Activated B cell treated with CpG ODN at 0.5 μM for 24 hours (primary cell): Measurements from ENCODE around the gene SLBP. TPM values are rescaled to one million over a fixed set of nuclear protein-coding genes. Genes with fewer than 3 reads are reported as not detected.
"Not testable (repeated sequence)": the region's sequence is repeated elsewhere in the genome, so short reads cannot be mapped to it uniquely, and the experiment has no call there.

Experiments
- ATAC-seq: fragments of 200-7000 bp; cut with Tn5 transposase; one replicate; pipeline ENCODE4 v1.10.0; 2021; ENCODE audit warnings: low read depth, mild to moderate bottlenecking, moderate library complexity
- CTCF ChIA-PET: fragments of 350-600 bp; sonication (Branson Sonifier 250); formaldehyde crosslinking; loops from one replicate; lab custom pipeline; 2021; ENCODE audit warnings: antibody characterized with exemption; lab: Charles Lee
- POLR2A ChIA-PET: fragments of 350-600 bp; sonication (Branson Sonifier 250); formaldehyde crosslinking; loops from one replicate; lab custom pipeline; 2021; ENCODE audit warnings: antibody characterized with exemption; lab: Charles Lee
- DNase-seq: peaks from one replicate; pipeline ENCODE4 v3.0.0; 2022
- H3K27ac Mint-ChIP-seq: one replicate; pipeline ENCODE4 v1.8.0; 2020; ENCODE audit warnings: mixed read lengths
- H3K27me3 Mint-ChIP-seq: one replicate; pipeline ENCODE4 v1.8.0; 2021; ENCODE audit warnings: mixed read lengths
- H3K36me3 Mint-ChIP-seq: one replicate; pipeline ENCODE4 v1.8.0; 2021; ENCODE audit warnings: low read depth, mixed read lengths
- H3K4me1 Mint-ChIP-seq: one replicate; pipeline ENCODE4 v1.8.0; 2021; ENCODE audit warnings: mixed read lengths
- H3K4me3 Mint-ChIP-seq: one replicate; pipeline ENCODE4 v1.8.0; 2020; ENCODE audit warnings: mild to moderate bottlenecking, mixed read lengths
- H3K9me3 Mint-ChIP-seq: one replicate; pipeline ENCODE4 v1.8.0; 2020; ENCODE audit warnings: mixed read lengths
- CTCF ChIP-seq: fragments of 200-600 bp; IDR thresholded peaks from one replicate; pipeline ENCODE4 v1.8.0; 2022; ENCODE audit warnings: antibody characterized with exemption, mild to moderate bottlenecking
- intact Hi-C: fragments of 100-400 bp; cut with micrococcal nuclease; formaldehyde crosslinking; loops from one replicate; pipeline ENCODE4 v1.15.1; 2024
- total RNA-seq: library from RNA; stranded (reverse); gene quantifications from 2 replicates; pipeline ENCODE4 v1.2.3, GENCODE V29; 2022

The SLBP gene
- total RNA-seq, 1 donor from 2014 or later, result 34.0 TPM

- H3K9me3 Mint-ChIP-seq, result no peaks in the 10 kb centered on the region
- H3K4me1 Mint-ChIP-seq, result no peaks in the 10 kb centered on the region
- TF ChIP-seq CTCF, result no peak
- no peak overlapping the region for H3K27ac Mint-ChIP-seq
- intact Hi-C loops, result no loop called here
- DNase-seq, result no peak
- ChIA-PET POLR2A (no interaction called here), CTCF (no interaction called here)
- no peak overlapping the region for H3K4me3 Mint-ChIP-seq
- no peaks in the 10 kb centered on the region for H3K36me3 Mint-ChIP-seq
- H3K27me3 Mint-ChIP-seq, result no peaks in the 10 kb centered on the region
- no peak for ATAC-seq
Measured at GRCh38 chr4:1675136-1675801, 36.9 kb downstream of the SLBP start.

- no peaks in the 10 kb centered on the region for H3K9me3 Mint-ChIP-seq
- DNase-seq (no peak), ATAC-seq (no peak)
- intact Hi-C loops, result no loop called here
- H3K4me1 Mint-ChIP-seq, result no peaks in the 10 kb centered on the region
- no peak for TF ChIP-seq CTCF
- ChIA-PET CTCF (no interaction called here), POLR2A (no interaction called here)
- no peaks in the 10 kb centered on the region for H3K36me3 Mint-ChIP-seq
- H3K27ac Mint-ChIP-seq, result no peak overlapping the region
- no peak overlapping the region for H3K4me3 Mint-ChIP-seq
- H3K27me3 Mint-ChIP-seq, result no peaks in the 10 kb centered on the region
Measured at GRCh38 chr4:1674682-1675081, 37.4 kb downstream of the SLBP start.

GRCh38 chr4:1673671-1674070 is 38.4 kb downstream of the SLBP start:
- Mint-ChIP-seq H3K27ac (no peak overlapping the region), H3K4me1 (no peaks in the 10 kb centered on the region), H3K36me3 (no peaks in the 10 kb centered on the region), H3K27me3 (no peaks in the 10 kb centered on the region), H3K4me3 (no peak overlapping the region), H3K9me3 (no peaks in the 10 kb centered on the region)
- DNase-seq (no peak), ATAC-seq (no peak)
- no peak for TF ChIP-seq CTCF
- POLR2A ChIA-PET, result no interaction called here
- intact Hi-C loops, result no loop called here
- CTCF ChIA-PET, result no interaction called here

GRCh38 chr4:1671011-1671410 is 41.1 kb downstream of the SLBP start:
- DNase-seq, ATAC-seq, H3K27me3 Mint-ChIP-seq, CTCF ChIA-PET, H3K9me3 Mint-ChIP-seq, H3K27ac Mint-ChIP-seq, H3K4me3 Mint-ChIP-seq, H3K4me1 Mint-ChIP-seq, intact Hi-C loops, H3K36me3 Mint-ChIP-seq: not testable (repeated sequence)
- POLR2A ChIA-PET, result interaction anchor here (0.8 kb wide), 1 partner anchor 1162 kb away, joined by 3 read pairs; no protein-coding TSS in a partner anchor

- ChIA-PET POLR2A (interaction anchor here (0.8 kb wide), 1 partner anchor 1162 kb away, joined by 3 read pairs; no protein-coding TSS in a partner anchor), CTCF (no interaction called here)
- H3K36me3 Mint-ChIP-seq, result no peaks in the 10 kb centered on the region
- H3K9me3 Mint-ChIP-seq, result no peaks in the 10 kb centered on the region
- H3K4me3 Mint-ChIP-seq, result no peak overlapping the region
- DNase-seq, result no peak
- ATAC-seq, result no peak
- H3K27me3 Mint-ChIP-seq, result no peaks in the 10 kb centered on the region
- intact Hi-C loops, result no loop called here
- no peak overlapping the region for H3K27ac Mint-ChIP-seq
- H3K4me1 Mint-ChIP-seq, result no peaks in the 10 kb centered on the region
- no peak for TF ChIP-seq CTCF
Measured at GRCh38 chr4:1670279-1670678, 41.8 kb downstream of the SLBP start.

- no peak for ATAC-seq
- ChIA-PET POLR2A (no interaction called here), CTCF (no interaction called here)
- Mint-ChIP-seq H3K4me1 (no peaks in the 10 kb centered on the region), H3K27ac (no peak overlapping the region), H3K36me3 (no peaks in the 10 kb centered on the region), H3K27me3 (no peaks in the 10 kb centered on the region), H3K9me3 (no peaks in the 10 kb centered on the region), H3K4me3 (no peak overlapping the region)
- intact Hi-C loops, result no loop called here
- no peak for DNase-seq
- no peak for TF ChIP-seq CTCF
Measured at GRCh38 chr4:1669850-1670249, 42.3 kb downstream of the SLBP start.
